ENCODE measurements around the gene SCO2. TPM values are rescaled to one million over a fixed set of nuclear protein-coding genes. Genes with fewer than 3 reads are reported as not detected.
A peak's percentile ranks its signal among the peaks of the same experiment; 100 is the strongest.

Gene SCO2
- total and polyA plus RNA-seq, 2 experiments from 2014 or later, result 10.5 TPM; not detected in 1

DNA sequence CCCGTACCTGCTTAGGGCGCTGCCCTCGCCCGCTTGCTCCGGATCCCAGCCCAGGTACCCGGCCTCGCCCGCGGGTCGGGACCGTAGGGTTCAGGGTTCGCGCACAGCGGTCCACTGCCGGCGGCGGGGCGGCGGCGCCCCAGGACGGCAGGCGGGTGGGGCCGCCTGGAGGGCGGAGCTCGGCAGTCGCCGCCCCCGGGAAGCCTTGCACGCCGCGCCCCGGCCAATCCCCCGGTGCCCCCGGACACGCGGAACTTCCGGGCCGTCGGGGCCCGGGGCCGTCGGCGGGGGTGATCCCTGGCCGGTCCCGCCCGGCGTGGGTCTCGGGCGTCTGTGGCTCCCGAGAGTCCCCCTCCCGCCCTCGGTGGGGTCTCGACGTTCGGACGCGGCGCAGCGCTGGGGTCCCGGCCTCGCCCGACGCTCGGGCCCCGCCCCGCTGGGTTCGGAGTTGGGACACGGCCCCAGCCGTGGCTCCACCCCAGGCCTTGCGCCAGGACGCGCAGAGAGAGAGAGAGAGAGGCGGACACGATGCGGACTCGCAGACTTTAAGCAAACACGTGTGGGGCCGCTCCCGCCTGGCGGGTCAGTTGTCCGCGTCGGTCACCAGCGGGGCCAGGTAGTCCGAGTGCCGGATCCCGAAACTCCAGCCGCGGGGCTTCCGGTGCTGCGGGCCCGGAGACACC, 4.6 kb upstream of the SCO2 start, which contains the start of gene TYMP:
Gene TYMP (minus strand): TSS at position 116 of the 683 bp plus-strand sequence. CDS start 303 bp downstream, outside the sequence.
- no peak for TF ChIP-seq CTCF (IDR thresholded peaks at IDR 0.05; ENCODE audit: low read depth, low read length)
- peak in 1 of 2 donors; percentile 94 for DNase-seq (ENCODE audit: low read depth in 1 of 2, low spot score in 1 of 2)
- H3K9me3 ChIP-seq (ENCODE audit: low read depth), result no peaks in the 10 kb centered on the region
- H3K4me3 ChIP-seq, result peak within 1 kb of the TSS; percentile 42
- H3K27me3 ChIP-seq, result peaks cover 27% of the 10 kb centered on the region
- no peaks in the 10 kb centered on the region for H3K36me3 ChIP-seq
- no peak within 1 kb of the TSS for H3K27ac ChIP-seq
- H3K4me1 ChIP-seq (ENCODE audit: low read depth), result peaks cover 20% of the 10 kb centered on the region

- peaks cover 27% of the 10 kb centered on the region for H3K27me3 ChIP-seq
- no peak overlapping the region for H3K27ac ChIP-seq
These were observed 4.1 kb upstream of the SCO2 start for GRCh38 chr22:50529416-50529896.

DNA sequence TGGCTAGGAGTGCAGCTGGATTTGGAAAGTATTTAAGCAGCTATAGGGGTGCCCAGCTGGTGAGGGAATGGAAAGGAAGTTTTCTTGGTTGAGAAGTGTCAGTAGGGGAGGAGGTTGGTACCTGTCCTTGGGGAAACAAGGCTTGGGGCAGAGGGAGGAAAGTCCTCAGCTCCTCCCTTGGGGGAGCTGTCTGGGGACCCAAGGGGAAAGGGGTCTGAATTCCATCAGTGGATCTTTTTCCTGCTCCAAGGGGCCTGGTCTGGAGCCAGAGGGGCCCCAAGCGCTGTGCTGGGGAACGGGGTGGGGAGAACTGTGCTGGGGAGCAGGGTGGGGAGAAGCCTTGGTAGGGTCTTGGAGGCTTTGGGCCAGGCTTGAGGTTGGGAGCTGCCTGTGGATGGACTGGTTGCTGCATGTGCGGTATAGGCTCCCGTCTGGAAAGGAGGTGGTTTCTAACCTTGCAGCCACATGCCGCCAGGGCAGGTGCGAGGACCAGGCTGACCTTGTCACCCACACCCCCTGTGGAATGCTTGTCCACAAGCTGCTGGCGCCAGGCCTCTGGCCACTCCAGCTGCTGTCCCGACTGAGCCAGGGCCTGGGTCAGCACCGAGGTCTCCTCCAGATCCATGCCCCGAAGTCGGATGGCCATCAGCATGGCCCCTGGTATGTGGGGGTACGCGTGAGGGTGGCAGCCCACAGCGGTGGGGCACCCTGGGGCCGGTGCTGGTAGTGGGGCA, 3.5 kb upstream of the SCO2 start:
- Histone ChIP-seq H3K9me3 (ENCODE audit: low read depth) (no peaks in the 10 kb centered on the region), H3K27ac (no peak overlapping the region), H3K27me3 (peaks cover 27% of the 10 kb centered on the region), H3K4me1 (ENCODE audit: low read depth) (peaks cover 19% of the 10 kb centered on the region), H3K4me3 (no peak overlapping the region), H3K36me3 (no peaks in the 10 kb centered on the region)
- no peak for TF ChIP-seq CTCF (IDR thresholded peaks at IDR 0.05; ENCODE audit: low read depth, low read length)
- no peak for DNase-seq (ENCODE audit: low read depth in 1 of 2, low spot score in 1 of 2)

More at GRCh38 chr22:50529416-50529896, 4.1 kb upstream of the SCO2 start:
- TF ChIP-seq CTCF (IDR thresholded peaks at IDR 0.05; ENCODE audit: low read depth, low read length), result no peak
- Histone ChIP-seq H3K9me3 (ENCODE audit: low read depth) (no peaks in the 10 kb centered on the region), H3K4me1 (ENCODE audit: low read depth) (peaks cover 20% of the 10 kb centered on the region), H3K4me3 (no peak overlapping the region), H3K36me3 (no peaks in the 10 kb centered on the region)
- no peak for DNase-seq (ENCODE audit: low read depth in 1 of 2, low spot score in 1 of 2)

DNA sequence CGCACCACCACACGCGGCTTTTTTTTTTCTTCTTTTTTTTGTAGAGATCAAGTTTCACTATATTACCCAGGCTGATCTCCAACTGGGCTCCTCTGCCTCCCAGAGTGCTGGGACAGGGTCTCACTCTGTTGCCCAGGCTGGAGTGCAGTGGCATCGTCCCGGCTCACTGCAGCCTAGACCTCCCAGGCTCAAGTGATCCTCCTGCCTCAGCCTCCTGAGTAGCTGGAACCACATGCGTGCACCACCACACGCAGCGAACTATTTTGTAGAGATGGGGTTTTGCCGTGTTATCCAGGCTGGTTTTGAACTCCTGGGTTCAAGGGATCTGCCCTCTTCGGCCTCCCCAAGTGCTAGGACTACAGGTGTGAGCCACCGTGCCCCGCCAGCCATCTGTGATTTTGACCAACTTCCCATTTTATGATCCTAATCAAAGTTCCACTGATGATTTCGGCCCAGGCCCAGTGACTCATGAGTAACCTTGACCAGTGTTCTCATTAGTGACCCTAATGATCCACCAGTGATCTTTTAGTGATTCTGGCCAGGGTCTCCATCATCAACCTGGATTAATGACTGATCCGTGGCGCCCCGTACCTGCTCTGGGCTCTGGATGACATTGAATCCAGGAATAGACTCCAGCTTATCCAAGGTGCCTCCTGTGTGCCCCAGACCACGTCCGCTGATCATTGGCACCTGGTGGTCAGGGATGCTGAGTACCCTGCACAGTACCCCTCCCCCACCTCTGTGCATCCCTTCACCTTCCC, 2.7 kb upstream of the SCO2 start:
- no peak for DNase-seq (ENCODE audit: low read depth in 1 of 2, low spot score in 1 of 2)
- H3K27me3 ChIP-seq, result peaks cover 27% of the 10 kb centered on the region
- H3K4me3 ChIP-seq, result no peak overlapping the region
- H3K9me3 ChIP-seq (ENCODE audit: low read depth), result no peaks in the 10 kb centered on the region
- peaks cover 14% of the 10 kb centered on the region for H3K4me1 ChIP-seq (ENCODE audit: low read depth)
- peaks cover under 1% of the 10 kb centered on the region for H3K36me3 ChIP-seq
- no peak for TF ChIP-seq CTCF (IDR thresholded peaks at IDR 0.05; ENCODE audit: low read depth, low read length)
- H3K27ac ChIP-seq, result no peak overlapping the region
